Measurements from ENCODE around the gene TNFAIP8L3.
"Not testable (repeated sequence)": the region's sequence is repeated elsewhere in the genome, so short reads cannot be mapped to it uniquely, and the experiment has no call there.

TNFAIP8L3 gene

GRCh38 chr15:51060030-51060673, 34.6 kb downstream of the TNFAIP8L3 start:
- DNase-seq (ENCODE audit: low read depth in 2 of 2): no peak

- DNase-seq (ENCODE audit: low read depth in 2 of 2): no peak
Observed at GRCh38 chr15:51054535-51054934, 40.2 kb downstream of the TNFAIP8L3 start.

GRCh38 chr15:51053571-51053970, 41.1 kb downstream of the TNFAIP8L3 start:
- DNase-seq (ENCODE audit: low read depth in 2 of 2): no peak

- no peak for DNase-seq (ENCODE audit: low read depth in 2 of 2)
Observed at GRCh38 chr15:51051776-51052175, 42.9 kb downstream of the TNFAIP8L3 start.

- no peak for DNase-seq (ENCODE audit: low read depth in 2 of 2)
Observed at GRCh38 chr15:51049081-51049480, 45.6 kb downstream of the TNFAIP8L3 start.

- no peak for DNase-seq (ENCODE audit: low read depth in 2 of 2)
Observed at GRCh38 chr15:51048308-51048707, 46.4 kb downstream of the TNFAIP8L3 start.

GRCh38 chr15:51046799-51047449, 47.8 kb downstream of the TNFAIP8L3 start:
- no peak for DNase-seq (ENCODE audit: low read depth in 2 of 2)

GRCh38 chr15:51046016-51046415, 48.7 kb downstream of the TNFAIP8L3 start:
- no peak for DNase-seq (ENCODE audit: low read depth in 2 of 2)

- DNase-seq (ENCODE audit: low read depth in 2 of 2): no peak
Observed at GRCh38 chr15:51044037-51044727, 50.5 kb downstream of the TNFAIP8L3 start.

- no peak for DNase-seq (ENCODE audit: low read depth in 2 of 2)
Observed at GRCh38 chr15:51038974-51039319, 55.8 kb downstream of the TNFAIP8L3 start.

- no peak for DNase-seq (ENCODE audit: low read depth in 2 of 2)
Observed at GRCh38 chr15:51038162-51038973, 56.3 kb downstream of the TNFAIP8L3 start.

- DNase-seq (ENCODE audit: low read depth in 2 of 2): not testable (repeated sequence)
Observed at GRCh38 chr15:51037474-51037873, 57.2 kb downstream of the TNFAIP8L3 start.

- no peak for DNase-seq (ENCODE audit: low read depth in 2 of 2)
Observed at GRCh38 chr15:51030649-51031316, 63.9 kb downstream of the TNFAIP8L3 start.

GRCh38 chr15:51025454-51025846, 69.3 kb downstream of the TNFAIP8L3 start:
- DNase-seq (ENCODE audit: low read depth in 2 of 2): no peak

- DNase-seq (ENCODE audit: low read depth in 2 of 2): no peak
Observed at GRCh38 chr15:51024735-51025453, 69.8 kb downstream of the TNFAIP8L3 start.

GRCh38 chr15:51023499-51023898, 71.2 kb downstream of the TNFAIP8L3 start:
- no peak for DNase-seq (ENCODE audit: low read depth in 2 of 2)

- DNase-seq (ENCODE audit: low read depth in 2 of 2): no peak
Observed at GRCh38 chr15:51022206-51022605, 72.5 kb downstream of the TNFAIP8L3 start.

GRCh38 chr15:51016615-51017014, 78.1 kb downstream of the TNFAIP8L3 start:
- no peak for DNase-seq (ENCODE audit: low read depth in 2 of 2)

- no peak for DNase-seq (ENCODE audit: low read depth in 2 of 2)
Observed at GRCh38 chr15:51011212-51011611, 83.5 kb downstream of the TNFAIP8L3 start.

GRCh38 chr15:51007131-51007666, 87.5 kb downstream of the TNFAIP8L3 start:
- no peak for DNase-seq (ENCODE audit: low read depth in 2 of 2)

Measured in stimulated activated CD4-positive, alpha-beta T cell treated with anti-CD3 and anti-CD28 coated beads, Interleukin-12 subunit alpha, Interleukin-12 subunit beta, amount 100 ng/mL, for 24 hours (primary cell).